Colonic mucosa (tissue), 4 donors: ENCODE results near the gene KCNH3. TPM values are rescaled to one million over a fixed set of nuclear protein-coding genes. Genes with fewer than 3 reads are reported as not detected.

Experiments used
- DNase-seq: peaks from one replicate; pipeline ENCODE4 v3.0.0-alpha.2; 2020
- H3K27ac ChIP-seq: fragments of 200-600 bp; one replicate; pipeline ENCODE4 v1.8.0; 2021
- H3K27me3 ChIP-seq: fragments of 200-600 bp; one replicate; pipeline ENCODE4 v1.8.0; 2021
- H3K36me3 ChIP-seq: fragments of 200-600 bp; one replicate; pipeline ENCODE4 v1.8.0; 2021
- H3K4me1 ChIP-seq: fragments of 200-600 bp; one replicate; pipeline ENCODE4 v1.8.0; 2021; ENCODE audit warnings: mild to moderate bottlenecking
- H3K4me3 ChIP-seq: fragments of 200-600 bp; one replicate; pipeline ENCODE4 v1.8.0; 2021
- H3K9ac ChIP-seq, 2 donors: one replicate each; pipeline ENCODE4 v1.7.0; 2013; ENCODE audit warnings: control low read depth in 2 of 2, low read depth in 2 of 2, low read length in 2 of 2
- H3K9me3 ChIP-seq: fragments of 200-600 bp; one replicate; pipeline ENCODE4 v1.8.0; 2021
- CTCF ChIP-seq: fragments of 200-600 bp; IDR thresholded peaks from one replicate; pipeline ENCODE4 v1.8.0; 2022; ENCODE audit warnings: antibody characterized with exemption, mild to moderate bottlenecking
- intact Hi-C: fragments of 100-400 bp; cut with DNase I; formaldehyde crosslinking; loops from one replicate; pipeline ENCODE4 v1.14.1; 2022
- total RNA-seq, 2 donors: library from RNA; stranded (reverse); fragmentation: NEBNext Ultra II Directional in 1 of 2; extraction: Animal tissue kit (Norgen Biotek cat#: 25700) in 1 of 2; gene quantifications; one replicate each; pipeline ENCODE4 v1.2.1, GENCODE V29; 2021
- donor health status: healthy.
- donor health status: DM: no; HTN: no; CAD: no.
- donor health status: DM: no; HTN: no; CAD: no.

KCNH3 gene
- total RNA-seq, 2 donors from 2014 or later = 0.05 to 0.13 TPM

- H3K4me3 ChIP-seq = no peak overlapping the region
- no peak overlapping the region for H3K27ac ChIP-seq
- intact Hi-C loops = no loop called here
- H3K36me3 ChIP-seq = peaks cover 2% of the 10 kb centered on the region
- H3K4me1 ChIP-seq = no peaks in the 10 kb centered on the region
- no peak overlapping the region for H3K9ac ChIP-seq
- no peak for TF ChIP-seq CTCF
- no peaks in the 10 kb centered on the region for H3K27me3 ChIP-seq
- no peak for DNase-seq
- H3K9me3 ChIP-seq = no peaks in the 10 kb centered on the region
Measured at GRCh38 chr12:49557187-49557916, 18.5 kb downstream of the KCNH3 start.

- TF ChIP-seq CTCF = no peak
- Histone ChIP-seq H3K9me3 (no peaks in the 10 kb centered on the region), H3K36me3 (peaks cover 7% of the 10 kb centered on the region), H3K4me1 (no peaks in the 10 kb centered on the region), H3K4me3 (no peak overlapping the region), H3K9ac (no peak overlapping the region), H3K27me3 (no peaks in the 10 kb centered on the region), H3K27ac (no peak overlapping the region)
- intact Hi-C loops = no loop called here
- DNase-seq = no peak
Measured at GRCh38 chr12:49557917-49558215, 19.0 kb downstream of the KCNH3 start.

- Histone ChIP-seq H3K9me3 (no peaks in the 10 kb centered on the region), H3K27ac (no peak overlapping the region), H3K27me3 (no peaks in the 10 kb centered on the region), H3K9ac (no peak overlapping the region), H3K4me3 (no peak overlapping the region), H3K36me3 (peaks cover 7% of the 10 kb centered on the region), H3K4me1 (no peaks in the 10 kb centered on the region)
- no peak for TF ChIP-seq CTCF
- intact Hi-C loops = no loop called here
- DNase-seq = no peak
Measured at GRCh38 chr12:49558526-49558925, 19.7 kb downstream of the KCNH3 start.

- H3K4me3 ChIP-seq = no peak overlapping the region
- H3K36me3 ChIP-seq = peaks cover 9% of the 10 kb centered on the region
- no peak for DNase-seq
- intact Hi-C loops = no loop called here
- no peaks in the 10 kb centered on the region for H3K9me3 ChIP-seq
- TF ChIP-seq CTCF = no peak
- no peaks in the 10 kb centered on the region for H3K4me1 ChIP-seq
- H3K9ac ChIP-seq = no peak overlapping the region
- H3K27ac ChIP-seq = no peak overlapping the region
- H3K27me3 ChIP-seq = no peaks in the 10 kb centered on the region
Measured at GRCh38 chr12:49559011-49559675, 20.3 kb downstream of the KCNH3 start.

GRCh38 chr12:49560695-49561094 is 21.9 kb downstream of the KCNH3 start:
- no peak overlapping the region for H3K4me3 ChIP-seq
- H3K4me1 ChIP-seq = no peaks in the 10 kb centered on the region
- DNase-seq = no peak
- no peak overlapping the region for H3K27ac ChIP-seq
- H3K9ac ChIP-seq = no peak overlapping the region
- peaks cover 17% of the 10 kb centered on the region for H3K36me3 ChIP-seq
- intact Hi-C loops = no loop called here
- TF ChIP-seq CTCF = no peak
- no peaks in the 10 kb centered on the region for H3K27me3 ChIP-seq
- no peaks in the 10 kb centered on the region for H3K9me3 ChIP-seq
